Measurements from ENCODE around the gene PGA3.
A peak's percentile ranks its signal among the peaks of the same experiment; 100 is the strongest.
"Not testable (repeated sequence)": the region's sequence is repeated elsewhere in the genome, so short reads cannot be mapped to it uniquely, and the experiment has no call there.

The PGA3 gene

GRCh38 chr11:61250796-61251765, 47.8 kb downstream of the PGA3 start:
- not testable (repeated sequence) for DNase-seq (ENCODE audit: low read depth in 2 of 2)

GRCh38 chr11:61252332-61252731, 49.0 kb downstream of the PGA3 start:
- DNase-seq (ENCODE audit: low read depth in 2 of 2) = not testable (repeated sequence)

- DNase-seq (ENCODE audit: low read depth in 2 of 2) = peak; percentile 32 to 38
These were observed 51.2 kb downstream of the PGA3 start for GRCh38 chr11:61254403-61255025.

GRCh38 chr11:61256710-61257482, 53.6 kb downstream of the PGA3 start:
- DNase-seq (ENCODE audit: low read depth in 2 of 2) = no peak

- DNase-seq (ENCODE audit: low read depth in 2 of 2) = no peak
These were observed 55.2 kb downstream of the PGA3 start for GRCh38 chr11:61258546-61258945.

GRCh38 chr11:61259363-61259762, 56.0 kb downstream of the PGA3 start:
- DNase-seq (ENCODE audit: low read depth in 2 of 2) = no peak

Measured in stimulated activated CD8-positive, alpha-beta memory T cell treated with anti-CD3 and anti-CD28 coated beads, Interleukin-15, amount 100 ng/mL, for 48 hours (primary cell).